ENCODE results near the gene USP10. TPM values are rescaled to one million over a fixed set of nuclear protein-coding genes. Genes with fewer than 3 reads are reported as not detected.

USP10 gene
- total RNA-seq, 1 donor from 2014 or later = 47.8 TPM

DNA sequence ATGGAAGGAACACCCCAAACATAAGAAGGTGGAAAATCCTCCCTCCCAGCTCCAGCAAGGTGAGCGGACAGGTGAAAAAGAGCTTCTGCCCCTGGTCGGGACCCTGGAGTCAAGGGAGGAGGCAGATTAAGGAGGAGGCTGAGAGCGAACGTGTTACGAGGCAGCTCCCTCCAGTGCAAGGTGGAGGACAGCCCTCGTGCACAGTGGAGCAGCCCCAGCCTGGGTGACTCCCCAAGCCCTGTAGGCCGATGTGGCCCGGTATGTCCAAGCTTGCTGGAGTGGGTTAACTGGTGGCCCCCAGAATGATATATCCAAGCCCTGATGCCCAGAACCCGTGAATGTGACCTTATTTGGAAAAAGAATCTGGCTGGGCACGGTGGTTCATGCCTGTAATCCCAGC is 104.5 kb downstream of the USP10 start:
- DNase-seq = no peak

DNA sequence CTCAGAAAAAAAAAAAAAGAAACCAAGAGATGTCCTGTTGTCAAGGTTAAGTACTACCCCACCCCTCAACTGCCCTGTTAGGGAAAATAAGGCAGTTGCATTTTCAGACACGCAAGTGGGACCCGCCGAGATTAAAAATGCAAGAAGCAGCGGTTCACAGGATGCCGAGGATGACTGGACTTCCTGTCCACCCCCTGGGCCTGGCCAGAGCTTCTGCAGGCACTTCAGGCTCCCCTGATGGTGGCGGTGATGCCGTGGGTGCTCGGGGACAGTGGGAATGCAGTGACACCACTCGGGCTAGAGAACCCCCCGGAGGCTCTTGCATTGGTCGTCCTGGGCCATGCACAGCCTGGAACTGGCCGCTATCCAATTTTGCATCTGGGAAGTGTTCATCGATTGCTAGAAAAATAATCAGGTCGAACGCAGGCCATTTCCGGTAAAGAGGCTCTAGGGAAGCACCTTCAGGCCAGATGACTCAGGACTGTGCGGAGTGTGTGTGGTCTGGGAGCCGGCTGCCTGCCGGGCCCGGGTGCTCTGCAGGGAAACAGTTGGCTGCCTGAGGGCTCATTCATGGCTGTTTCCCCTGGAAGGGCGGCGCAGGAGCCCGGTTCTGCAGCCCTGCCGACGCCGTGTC is 106.6 kb downstream of the USP10 start:
- DNase-seq = peak; percentile 59

DNA sequence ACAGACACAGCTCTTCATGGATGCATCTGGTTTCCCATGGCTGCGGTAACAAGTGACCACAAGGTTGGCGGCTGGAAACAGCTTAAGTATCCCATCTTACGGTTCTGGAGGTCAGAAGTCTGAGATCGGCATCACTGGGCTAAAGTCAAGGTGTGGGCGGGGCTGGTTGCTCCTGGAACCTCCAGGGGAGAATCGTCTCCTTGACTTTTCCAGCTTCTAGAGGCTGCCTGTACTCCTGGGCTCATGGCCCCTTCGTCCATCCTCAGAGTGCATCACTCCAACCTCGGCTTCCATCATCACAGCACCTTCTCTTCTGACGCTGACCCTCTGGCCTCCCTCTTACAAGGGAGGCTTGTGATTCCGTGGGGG is 107.1 kb downstream of the USP10 start:
- DNase-seq = no peak

DNA sequence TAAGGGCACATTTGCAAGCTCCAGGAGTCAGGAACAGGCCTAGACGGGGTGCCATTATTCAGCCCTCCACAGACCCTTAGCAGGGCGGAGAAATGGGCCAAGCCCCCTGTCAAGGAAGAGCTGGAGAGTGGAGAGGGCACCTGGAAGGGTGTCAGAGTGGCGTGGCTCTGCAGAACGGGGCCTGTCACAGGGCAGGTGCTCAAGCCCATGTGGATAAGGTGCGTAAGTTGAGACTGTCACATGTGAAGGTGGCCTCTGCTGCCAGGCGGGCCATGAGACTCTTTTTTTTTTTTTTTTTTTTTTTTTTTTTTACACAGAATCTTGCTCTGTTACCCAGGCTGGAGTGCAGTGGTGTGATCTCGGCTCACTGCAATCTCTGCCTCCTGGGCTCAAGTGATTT is 108.0 kb downstream of the USP10 start:
- DNase-seq = no peak

- no peak for DNase-seq
Observed at GRCh38 chr16:84808826-84809225, 109.0 kb downstream of the USP10 start.

GRCh38 chr16:84810518-84811273 is 110.9 kb downstream of the USP10 start:
- DNase-seq = no peak

DNA sequence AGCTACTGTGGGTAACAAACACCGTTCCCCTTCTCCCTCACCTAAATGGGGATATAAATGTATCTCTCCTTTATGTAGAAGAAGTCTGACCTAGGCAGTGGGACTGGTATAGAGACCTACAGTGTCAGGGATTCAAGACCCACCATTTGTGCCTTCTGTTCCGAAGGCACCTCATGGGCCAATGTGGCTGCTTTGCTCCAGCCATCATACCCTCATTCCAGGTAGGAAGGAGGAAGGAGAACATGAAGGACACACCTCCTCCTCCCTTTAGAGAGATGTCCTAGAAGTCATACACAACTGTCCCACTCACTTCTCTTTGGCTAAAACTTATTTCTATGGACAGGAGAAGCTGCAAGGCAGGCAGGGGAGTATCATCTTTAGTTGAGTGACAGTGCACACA is 111.7 kb downstream of the USP10 start:
- DNase-seq = no peak

- no peak for DNase-seq
Observed at GRCh38 chr16:84813141-84813934, 113.5 kb downstream of the USP10 start.

- DNase-seq = no peak
Observed at GRCh38 chr16:84815462-84815861, 115.7 kb downstream of the USP10 start.

- no peak for DNase-seq
Observed at GRCh38 chr16:84816023-84816422, 116.2 kb downstream of the USP10 start.

- no peak for DNase-seq
Observed at GRCh38 chr16:84816485-84816884, 116.7 kb downstream of the USP10 start.

DNA sequence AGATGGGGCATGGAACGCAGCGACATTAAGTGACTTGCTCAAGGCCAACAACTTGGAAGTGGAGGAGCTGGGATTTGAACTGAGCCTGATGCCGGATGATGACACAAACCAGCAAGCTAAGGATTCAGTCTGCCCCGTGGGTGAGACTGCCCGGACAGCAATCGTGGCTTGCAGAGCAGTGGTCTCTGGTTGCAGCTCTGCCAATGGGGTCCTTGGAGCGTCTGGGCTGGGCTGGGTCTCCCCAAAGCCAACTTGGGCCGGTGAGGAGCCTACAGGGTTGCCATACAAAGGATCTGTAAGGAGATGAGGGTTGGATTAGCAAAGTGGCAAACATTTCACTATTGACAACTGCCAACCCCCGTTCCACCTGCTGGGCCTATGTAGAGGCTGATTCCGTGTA is 117.4 kb downstream of the USP10 start:
- DNase-seq = no peak

DNA sequence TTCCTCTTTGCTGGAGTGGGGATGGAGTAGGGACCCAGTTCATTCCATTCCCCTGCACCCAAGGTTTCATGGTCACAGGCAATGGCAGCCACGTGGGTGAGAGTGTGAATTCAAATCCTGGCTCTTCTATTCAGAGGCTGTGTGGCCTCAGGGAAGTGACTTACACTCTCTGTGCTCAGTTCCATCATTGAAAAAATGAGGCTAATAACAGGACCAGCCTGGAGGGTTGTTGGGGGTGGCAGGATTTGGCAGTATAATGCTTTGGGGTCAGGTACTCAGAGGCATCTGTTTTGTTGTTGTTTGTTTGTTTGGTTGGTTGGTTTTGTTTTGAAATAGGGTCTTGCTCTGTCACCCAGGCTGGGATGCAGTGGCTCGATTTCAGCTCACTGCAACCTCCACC is 117.8 kb downstream of the USP10 start:
- no peak for DNase-seq

DNA sequence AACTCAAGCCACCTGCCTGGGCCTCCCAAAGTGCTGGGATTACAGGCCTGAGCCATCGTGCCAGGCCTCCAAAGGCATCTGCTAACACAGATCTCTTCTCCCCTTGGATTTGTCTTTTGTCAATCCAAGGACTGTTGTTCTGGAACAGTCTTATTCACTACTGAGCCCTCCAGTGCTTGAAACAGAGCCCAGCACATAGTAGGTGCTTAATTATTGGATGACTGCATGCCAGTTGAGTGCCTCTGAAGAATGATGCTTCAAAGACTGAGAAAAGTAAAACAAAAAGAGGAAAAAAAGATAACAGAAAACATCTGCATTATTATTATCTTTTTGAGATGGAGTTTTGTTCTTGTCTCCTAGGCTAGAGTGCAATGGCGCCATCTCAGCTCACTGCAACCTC is 118.3 kb downstream of the USP10 start:
- no peak for DNase-seq

DNA sequence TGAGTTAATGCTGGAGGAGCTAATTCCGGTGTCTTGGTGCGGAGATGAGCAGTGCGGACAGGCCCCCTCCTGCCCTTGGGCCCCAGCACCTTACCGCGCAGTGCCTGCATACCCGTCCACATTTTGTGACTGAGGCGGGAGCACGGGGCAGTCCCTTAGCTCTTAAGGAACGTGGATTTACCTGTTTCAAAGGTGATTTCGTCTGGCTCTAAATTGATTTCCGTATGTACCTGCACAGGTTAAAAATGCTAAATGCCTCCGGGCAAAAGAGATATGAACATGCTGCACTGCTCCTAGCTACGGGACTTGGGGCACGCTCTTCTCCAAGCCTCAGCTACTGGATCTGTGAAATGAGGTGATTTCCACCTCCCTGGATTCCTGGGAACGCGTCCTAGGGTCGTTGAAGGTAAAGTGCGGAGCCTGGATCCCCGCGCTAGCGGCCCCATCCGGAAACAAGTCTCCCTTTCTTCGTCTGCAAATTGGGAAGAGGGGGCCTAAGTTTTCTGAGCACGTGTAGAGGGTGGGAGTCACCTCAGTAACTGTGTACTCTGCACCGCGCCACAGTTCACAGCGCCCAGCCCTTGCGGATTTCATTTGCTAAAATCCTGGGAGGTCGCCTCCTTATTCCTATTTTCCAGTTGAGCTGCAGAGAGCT is 119.3 kb downstream of the USP10 start:
- no peak for DNase-seq

GRCh38 chr16:84819644-84820304 is 120.0 kb downstream of the USP10 start, which contains the start of gene CRISPLD2:
TSS of gene CRISPLD2 (plus strand) at chr16:84819985. CDS start at chr16:84838496, 18,511 bp downstream.
- DNase-seq = peak; percentile 94

GRCh38 chr16:84820305-84820684 is 120.5 kb downstream of the USP10 start:
- DNase-seq = no peak

DNA sequence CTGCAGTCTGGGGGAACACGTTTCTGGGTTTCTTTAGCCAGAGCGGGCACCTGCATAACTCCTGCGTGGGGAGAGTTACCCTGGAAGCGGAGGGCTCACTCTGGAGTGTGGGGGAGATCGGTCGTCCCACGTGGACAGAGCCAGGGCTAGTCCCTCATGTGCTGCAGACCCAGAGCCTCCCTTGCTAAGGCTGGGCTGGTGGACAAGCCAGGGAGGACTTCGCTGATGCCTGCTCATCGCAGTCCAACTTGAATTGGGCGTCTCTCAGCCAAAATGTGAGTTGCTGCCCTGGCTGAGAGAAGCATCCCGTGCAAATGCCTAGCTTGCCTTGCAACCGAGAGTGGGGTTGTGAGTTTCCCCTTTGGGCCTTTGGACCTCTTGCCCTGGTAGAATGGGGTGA is 121.0 kb downstream of the USP10 start:
- DNase-seq = no peak

GRCh38 chr16:84821179-84821578 is 121.4 kb downstream of the USP10 start:
- DNase-seq = no peak

- DNase-seq = peak; percentile 35
Observed at GRCh38 chr16:84821728-84822689, 122.2 kb downstream of the USP10 start.

GRCh38 chr16:84822990-84823389 is 123.2 kb downstream of the USP10 start:
- DNase-seq = no peak

Data from tongue (tissue), 2 donors.